Neural progenitor cell (in vitro differentiated cells): Measurements from ENCODE around the gene BPHL.

Source experiments
- CTCF ChIP-seq: fragments of 200-600 bp; sonication (generic); IDR thresholded peaks from 2 replicates; pipeline ENCODE4 v1.5.1; 2017; ENCODE audit warnings: antibody characterized with exemption, mild to moderate bottlenecking
- EZH2 ChIP-seq: fragments of 200-600 bp; sonication (generic); IDR thresholded peaks from 2 replicates; pipeline ENCODE4 v1.6.1; 2017; ENCODE audit warnings: antibody characterized with exemption, mild to moderate bottlenecking, moderate library complexity
- EZH2phosphoT487 ChIP-seq: fragments of 200-600 bp; sonication (generic); IDR thresholded peaks from 2 replicates; pipeline ENCODE4 v1.6.1; 2017; ENCODE audit warnings: antibody characterized with exemption

DNA sequence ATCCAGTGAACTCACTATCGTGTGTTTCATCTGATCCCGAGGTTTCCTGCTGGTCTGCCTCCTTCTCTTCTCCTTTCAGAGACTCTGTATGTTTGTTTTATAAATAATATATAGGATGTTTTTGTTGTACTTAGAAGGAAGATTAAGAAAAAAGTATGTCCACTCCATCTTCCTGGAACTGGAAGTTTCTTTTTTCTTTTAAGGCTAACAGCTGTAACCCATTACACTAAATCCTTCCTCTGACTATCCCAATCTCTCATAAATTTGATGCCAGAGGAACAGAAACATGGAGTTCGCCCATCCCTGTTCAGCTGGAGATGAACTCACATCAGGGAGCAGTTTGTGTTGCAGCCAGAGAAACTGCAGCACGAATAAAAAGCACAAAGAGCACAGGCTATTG is 29.5 kb upstream of the BPHL start:
- TF ChIP-seq CTCF (no peak), EZH2 (no peak), EZH2phosphoT487 (no peak)
